Measurements from ENCODE around the gene CFAP298.
"Not testable (repeated sequence)": the region's sequence is repeated elsewhere in the genome, so short reads cannot be mapped to it uniquely, and the experiment has no call there.

The CFAP298 gene, protein sequence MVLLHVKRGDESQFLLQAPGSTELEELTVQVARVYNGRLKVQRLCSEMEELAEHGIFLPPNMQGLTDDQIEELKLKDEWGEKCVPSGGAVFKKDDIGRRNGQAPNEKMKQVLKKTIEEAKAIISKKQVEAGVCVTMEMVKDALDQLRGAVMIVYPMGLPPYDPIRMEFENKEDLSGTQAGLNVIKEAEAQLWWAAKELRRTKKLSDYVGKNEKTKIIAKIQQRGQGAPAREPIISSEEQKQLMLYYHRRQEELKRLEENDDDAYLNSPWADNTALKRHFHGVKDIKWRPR

GRCh38 chr21:32612075-32612998 lies at the start of gene CFAP298:
TSS of gene CFAP298 (minus strand) at chr21:32612377. CDS start at chr21:32612243, 134 bp downstream.
- peak; percentile 79 to 82 for DNase-seq (ENCODE audit: low read depth in 1 of 2, low spot score in 1 of 2)

DNA sequence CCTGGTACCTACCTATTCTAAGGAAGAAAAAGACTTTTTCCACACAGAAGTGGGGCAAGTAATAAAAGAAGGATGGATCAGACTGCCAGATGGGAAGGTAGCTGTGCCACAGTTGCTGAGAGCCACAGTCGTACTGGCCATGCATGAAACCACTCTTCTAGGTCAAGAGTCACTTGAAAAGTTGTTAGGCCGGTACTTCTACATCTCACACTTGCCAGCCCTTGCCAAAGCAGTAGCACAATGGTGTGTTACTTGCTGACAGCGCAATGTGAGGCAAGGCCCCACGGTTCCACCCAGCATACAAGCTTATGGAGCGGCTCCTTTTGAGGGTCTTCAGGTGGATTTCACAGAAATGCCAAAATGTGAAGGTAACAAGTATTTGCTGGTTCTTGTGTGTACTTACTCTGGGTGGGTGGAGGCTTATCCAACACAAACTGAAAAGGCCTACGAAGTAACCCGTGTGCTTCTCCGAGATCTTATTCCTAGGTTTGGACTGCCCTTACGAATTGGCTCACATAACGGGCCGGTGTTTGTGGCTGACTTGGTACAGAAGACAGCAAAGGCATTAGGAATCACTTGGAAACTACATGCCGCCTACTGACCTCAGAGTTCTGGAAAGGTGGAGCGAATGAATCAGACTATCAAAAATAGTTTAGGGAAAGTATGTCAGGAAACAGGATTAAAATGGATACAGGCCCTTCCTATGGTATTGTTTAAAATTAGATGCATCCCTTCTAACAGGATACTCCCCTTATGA lies 49.0 kb upstream of the CFAP298 start:
- not testable (repeated sequence) for DNase-seq (ENCODE audit: low read depth in 1 of 2, low spot score in 1 of 2)

DNA sequence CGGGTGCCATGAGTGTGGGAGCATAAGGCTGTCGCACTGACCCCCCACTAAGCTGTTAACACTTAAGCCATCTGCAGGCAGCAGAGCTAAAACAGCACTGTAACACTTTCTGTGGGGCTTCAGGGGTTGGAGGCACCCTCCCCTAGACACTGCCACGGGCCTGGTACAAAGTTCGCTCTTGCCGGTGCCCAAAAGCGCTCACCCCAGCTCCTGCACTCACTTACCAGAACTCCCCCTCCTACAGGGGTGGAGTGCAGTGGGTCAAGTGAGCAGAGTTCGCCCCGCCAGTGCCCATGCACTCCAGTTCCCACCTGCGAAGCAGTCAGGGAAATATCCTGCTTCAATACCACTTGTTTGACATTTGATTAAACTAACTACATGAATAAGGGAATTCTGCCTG lies 46.3 kb upstream of the CFAP298 start:
- no peak for DNase-seq (ENCODE audit: low read depth in 1 of 2, low spot score in 1 of 2)

DNA sequence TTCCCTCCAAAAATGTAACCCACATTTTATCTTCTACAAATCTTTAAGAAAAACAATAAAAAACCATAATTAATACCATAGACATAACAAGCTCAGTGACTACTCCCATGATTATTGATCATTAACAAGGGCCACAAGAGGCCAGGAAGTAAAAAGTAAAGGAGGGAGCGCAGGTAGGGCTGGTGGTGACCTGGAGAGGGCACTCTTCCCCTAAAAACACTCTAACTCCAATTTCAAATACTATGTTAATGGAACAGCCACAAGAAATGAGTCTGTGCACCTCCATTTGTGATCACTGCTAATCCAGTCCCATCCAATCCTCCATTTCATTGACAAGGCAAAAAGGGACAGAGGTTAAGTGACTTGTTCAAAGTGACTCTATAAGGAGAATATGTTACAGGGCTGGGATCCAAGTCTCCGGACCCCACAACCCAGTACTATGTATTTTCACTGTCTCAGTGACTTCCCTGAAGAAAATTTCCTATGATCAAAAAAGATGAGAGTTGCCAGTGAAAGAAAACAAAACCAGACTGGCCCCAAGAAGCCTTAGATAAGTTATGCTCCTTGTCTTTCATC lies 41.2 kb upstream of the CFAP298 start:
- peak in 1 of 2 donors; percentile 11 for DNase-seq (ENCODE audit: low read depth in 1 of 2, low spot score in 1 of 2)

- DNase-seq (ENCODE audit: low read depth in 1 of 2, low spot score in 1 of 2), result no peak
Measured at GRCh38 chr21:32648165-32648564, 36.0 kb upstream of the CFAP298 start.

- no peak for DNase-seq (ENCODE audit: low read depth in 1 of 2, low spot score in 1 of 2)
Measured at GRCh38 chr21:32645261-32646182, 33.3 kb upstream of the CFAP298 start.

DNA sequence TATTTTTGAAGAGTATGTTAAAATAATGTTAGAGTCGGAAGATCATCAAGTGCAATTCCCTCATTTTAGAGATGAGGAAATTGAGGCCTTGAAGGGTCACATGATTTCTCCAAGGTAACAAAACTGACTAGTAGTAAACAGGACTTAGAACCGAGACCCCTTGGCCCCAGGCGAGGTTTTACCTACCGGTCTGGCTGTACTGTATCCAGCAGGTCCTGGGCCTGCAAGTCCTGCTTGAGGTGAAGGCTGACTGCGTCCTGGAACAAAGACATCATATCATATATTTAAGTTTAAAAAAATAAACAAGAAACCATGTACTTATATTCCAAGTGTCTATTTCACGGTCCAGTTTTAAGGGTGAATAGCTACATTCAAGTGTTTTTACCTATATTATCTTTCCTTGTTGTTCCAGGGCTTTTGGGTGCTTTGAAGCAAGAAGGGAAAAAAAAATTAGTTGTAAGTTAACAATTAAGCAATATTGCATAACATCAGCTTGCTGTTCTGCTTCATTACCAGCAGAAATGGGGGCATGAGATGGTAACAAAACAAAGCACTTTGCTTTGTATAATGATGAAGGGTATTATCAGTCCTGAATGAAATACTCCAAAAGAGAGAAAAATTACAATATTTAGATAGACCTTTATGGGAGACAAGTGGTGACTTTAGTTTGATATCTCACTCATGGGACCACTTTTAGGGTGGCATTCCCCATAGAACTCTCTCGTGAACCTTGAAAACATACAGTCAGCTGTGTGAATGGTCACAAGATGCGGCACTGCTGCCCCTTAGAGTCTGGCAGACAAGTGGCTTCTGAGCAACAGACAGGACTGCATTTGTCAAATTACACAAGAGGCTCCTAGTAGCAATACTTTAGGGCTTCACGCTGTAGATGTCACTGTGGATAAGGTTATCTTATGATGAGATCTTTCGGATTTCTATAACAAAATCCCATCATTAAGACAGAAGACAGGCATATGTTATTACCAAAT lies 29.8 kb upstream of the CFAP298 start:
- DNase-seq (ENCODE audit: low read depth in 1 of 2, low spot score in 1 of 2), result no peak

GRCh38 chr21:32626621-32627196 lies 14.5 kb upstream of the CFAP298 start:
- DNase-seq (ENCODE audit: low read depth in 1 of 2, low spot score in 1 of 2), result no peak

DNA sequence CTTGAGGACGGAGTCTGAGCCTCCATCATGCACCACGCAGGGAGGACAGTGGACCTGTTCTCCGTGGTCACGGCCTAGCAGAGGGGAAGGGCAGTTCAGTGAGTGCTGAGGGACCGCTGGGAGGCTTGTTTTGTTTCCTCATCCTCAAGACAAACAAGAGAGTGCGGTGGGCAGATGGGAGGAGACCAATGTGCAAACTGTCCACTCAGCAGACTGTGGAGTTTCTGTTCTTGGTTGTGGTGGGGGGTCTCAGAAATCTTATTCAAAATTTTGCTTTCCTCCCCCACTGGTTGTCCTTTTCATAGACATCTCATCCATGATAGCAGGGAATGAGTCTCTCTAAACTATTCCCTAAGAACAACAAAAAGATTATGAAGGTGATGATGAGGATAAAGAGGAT lies 6.0 kb upstream of the CFAP298 start:
- not testable (repeated sequence) for DNase-seq (ENCODE audit: low read depth in 1 of 2, low spot score in 1 of 2)

DNA sequence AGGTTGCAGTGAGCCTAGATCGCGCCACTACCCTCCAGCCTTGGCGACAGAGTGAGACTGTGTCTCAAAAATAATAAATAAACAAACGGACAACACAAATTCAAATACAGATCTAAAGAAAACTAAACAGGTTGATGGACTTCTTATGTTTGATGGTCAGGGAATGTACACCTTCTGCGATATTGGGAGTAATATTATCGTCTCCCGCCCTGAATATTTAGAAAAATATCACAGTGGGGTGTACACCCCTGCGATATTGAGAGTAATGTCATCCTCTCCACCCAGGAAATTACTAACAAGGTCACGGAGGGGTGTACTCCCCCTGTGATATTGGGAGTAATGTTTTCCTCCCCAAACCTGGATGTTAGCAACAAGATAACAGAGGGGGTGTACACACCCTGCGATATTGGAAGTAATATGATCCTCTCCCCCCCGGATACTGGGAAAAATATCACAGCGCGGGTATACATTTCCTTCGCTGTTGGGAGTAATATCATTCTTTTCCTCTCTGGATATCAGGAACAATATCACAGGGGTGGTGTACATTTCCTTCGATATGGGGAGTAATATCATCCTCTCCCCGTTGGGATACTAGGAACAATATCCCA lies 1.4 kb upstream of the CFAP298 start:
- no peak for DNase-seq (ENCODE audit: low read depth in 1 of 2, low spot score in 1 of 2)

- no peak for DNase-seq (ENCODE audit: low read depth in 1 of 2, low spot score in 1 of 2)
Measured at GRCh38 chr21:32612999-32613337, 791 bp upstream of the CFAP298 start.

DNA sequence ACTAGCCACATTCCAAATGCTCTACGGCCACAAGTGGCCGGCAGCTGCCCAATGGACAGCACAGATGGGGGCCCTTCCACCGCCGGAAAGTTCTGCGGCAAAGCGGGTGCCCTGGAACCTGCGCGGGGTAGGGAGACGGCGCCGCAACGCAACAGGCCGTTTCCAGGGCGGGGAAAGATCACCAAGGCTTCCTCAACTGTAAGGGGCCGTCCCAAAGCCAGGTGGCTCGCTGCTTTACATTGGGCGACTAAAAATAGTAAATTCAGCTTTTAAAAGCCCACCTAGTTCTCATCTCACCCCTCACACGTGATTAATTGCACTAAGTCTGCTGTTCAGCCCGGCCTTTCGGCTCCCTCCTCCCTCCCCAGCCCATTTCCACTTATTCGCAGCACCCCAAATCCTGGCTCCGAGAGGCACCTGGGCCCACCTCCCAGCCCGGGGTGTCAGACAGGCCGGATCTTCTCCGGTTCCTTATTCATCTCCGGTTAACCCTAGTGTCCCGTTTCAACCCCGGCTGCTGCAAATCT lies 643 bp downstream of the CFAP298 start:
- peak in 1 of 2 donors; percentile 16 for DNase-seq (ENCODE audit: low read depth in 1 of 2, low spot score in 1 of 2)

DNA sequence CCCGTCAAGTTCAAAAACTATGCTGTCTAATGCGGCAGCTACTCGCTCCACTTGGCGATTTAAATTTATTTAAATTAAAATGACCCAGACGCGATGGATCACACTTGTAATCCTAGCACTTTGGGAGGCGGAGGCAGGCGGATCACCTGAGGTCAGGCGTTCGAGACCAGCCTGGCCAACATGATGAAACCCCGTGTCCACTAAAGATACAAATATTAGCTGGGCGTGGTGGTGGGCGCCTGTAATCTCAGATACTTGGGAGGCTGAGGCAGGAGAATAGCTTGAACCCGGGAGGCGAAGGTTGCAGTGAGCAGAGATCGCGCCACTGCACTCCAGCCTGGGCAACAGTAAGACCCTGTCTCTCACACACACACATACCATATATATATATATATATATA lies 1.2 kb downstream of the CFAP298 start:
- DNase-seq (ENCODE audit: low read depth in 1 of 2, low spot score in 1 of 2), result not testable (repeated sequence)

- DNase-seq (ENCODE audit: low read depth in 1 of 2, low spot score in 1 of 2), result no peak
Measured at GRCh38 chr21:32608851-32609250, 3.3 kb downstream of the CFAP298 start.

DNA sequence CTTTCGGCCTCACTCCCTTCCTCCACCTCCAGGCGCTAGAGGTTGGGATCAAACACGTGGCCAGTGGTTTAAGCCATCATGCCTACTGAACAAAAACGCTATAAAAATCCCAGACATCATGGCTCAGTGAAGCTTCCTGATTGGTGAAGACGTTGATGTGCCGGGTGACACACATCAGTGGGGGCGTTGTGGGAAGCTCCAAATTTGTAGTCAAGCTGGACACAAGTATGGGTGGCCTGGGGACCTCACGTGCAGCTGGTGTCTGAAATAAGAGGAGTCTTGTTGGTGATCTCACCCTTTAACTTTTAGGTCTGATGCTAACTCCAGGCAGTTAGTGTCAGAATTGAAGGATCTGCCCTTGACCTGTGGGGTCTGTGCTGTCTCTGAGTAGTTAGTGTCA lies 6.7 kb downstream of the CFAP298 start:
- no peak for DNase-seq (ENCODE audit: low read depth in 1 of 2, low spot score in 1 of 2)

DNA sequence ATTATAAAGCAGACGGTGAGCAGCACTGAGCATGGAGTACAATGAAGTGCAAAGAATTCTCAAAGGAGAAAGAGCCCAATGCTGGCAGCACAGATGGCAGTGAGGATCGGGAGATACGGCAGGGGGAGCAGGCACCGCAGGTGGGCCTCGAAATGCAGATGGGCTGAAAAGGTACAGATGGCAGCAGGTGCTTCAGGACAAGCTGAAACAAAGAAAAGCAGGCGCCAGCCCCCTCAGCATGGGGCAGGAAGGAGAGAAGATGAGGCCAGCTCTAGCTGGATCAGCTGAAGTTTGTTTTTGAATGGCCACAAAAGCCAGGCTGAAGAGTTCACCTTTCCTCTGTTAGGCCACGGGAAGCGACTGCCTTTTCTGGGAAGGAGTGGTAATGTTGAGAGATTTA lies 7.7 kb downstream of the CFAP298 start:
- no peak for DNase-seq (ENCODE audit: low read depth in 1 of 2, low spot score in 1 of 2)

GRCh38 chr21:32603131-32603530 lies 9.0 kb downstream of the CFAP298 start:
- DNase-seq (ENCODE audit: low read depth in 1 of 2, low spot score in 1 of 2), result no peak

DNA sequence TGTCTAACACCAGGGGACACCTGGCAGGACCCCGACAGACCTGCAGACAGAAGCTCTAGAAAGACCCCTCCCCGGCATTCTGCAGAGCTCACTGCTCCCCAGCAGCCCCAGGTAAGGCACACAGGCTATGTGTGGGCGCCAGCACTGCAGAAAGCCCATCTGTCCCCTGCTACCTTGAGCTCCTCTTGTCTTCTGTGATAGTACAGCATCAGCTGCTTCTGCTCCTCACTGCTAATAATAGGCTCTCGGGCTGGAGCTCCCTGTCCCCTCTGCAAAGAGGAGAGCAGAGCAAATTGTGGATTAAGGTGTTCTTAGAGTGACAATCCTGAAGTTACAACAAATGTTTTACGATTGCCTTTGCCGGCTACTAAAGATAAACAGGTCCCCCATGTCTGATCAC lies 10.1 kb downstream of the CFAP298 start:
- no peak for DNase-seq (ENCODE audit: low read depth in 1 of 2, low spot score in 1 of 2)

Data from activated CD4-positive, alpha-beta T cell treated with anti-CD3 and anti-CD28 coated beads, Interleukin-2, amount 50 U/mL, for 24 hours (primary cell).